ENCODE data around the gene OR6C2. TPM values are rescaled to one million over a fixed set of nuclear protein-coding genes. Genes with fewer than 3 reads are reported as not detected.
"Not testable (repeated sequence)": the region's sequence is repeated elsewhere in the genome, so short reads cannot be mapped to it uniquely, and the experiment has no call there.

The OR6C2 gene
- total RNA-seq: not detected in 2 replicates

GRCh38 chr12:55443776-55444175 is at the start of gene OR6C2:
Gene OR6C2, plus strand, starts transcription at chr12:55444076. Its CDS starts 8,138 bp downstream, at chr12:55452214.
- no peaks in the 10 kb centered on the region for H3K4me1 ChIP-seq (ENCODE audit: insufficient read depth, low read length)
- H3K4me3 ChIP-seq (ENCODE audit: insufficient read depth, low read length): no peak within 1 kb of the TSS
- H3K36me3 ChIP-seq (ENCODE audit: insufficient read depth, low read length): no peaks in the 10 kb centered on the region
- H3K27ac ChIP-seq (ENCODE audit: low read depth, low read length): no peak within 1 kb of the TSS
- no peaks in the 10 kb centered on the region for H3K9me3 ChIP-seq (ENCODE audit: low read depth, low read length)
- H2AFZ ChIP-seq (ENCODE audit: low read length): no peak within 1 kb of the TSS
- no peak for DNase-seq (ENCODE audit: insufficient read length, low spot score, missing footprints)
- no peaks in the 10 kb centered on the region for H4K20me1 ChIP-seq (ENCODE audit: insufficient read depth, low read length)
- TF ChIP-seq, protein P1, sequence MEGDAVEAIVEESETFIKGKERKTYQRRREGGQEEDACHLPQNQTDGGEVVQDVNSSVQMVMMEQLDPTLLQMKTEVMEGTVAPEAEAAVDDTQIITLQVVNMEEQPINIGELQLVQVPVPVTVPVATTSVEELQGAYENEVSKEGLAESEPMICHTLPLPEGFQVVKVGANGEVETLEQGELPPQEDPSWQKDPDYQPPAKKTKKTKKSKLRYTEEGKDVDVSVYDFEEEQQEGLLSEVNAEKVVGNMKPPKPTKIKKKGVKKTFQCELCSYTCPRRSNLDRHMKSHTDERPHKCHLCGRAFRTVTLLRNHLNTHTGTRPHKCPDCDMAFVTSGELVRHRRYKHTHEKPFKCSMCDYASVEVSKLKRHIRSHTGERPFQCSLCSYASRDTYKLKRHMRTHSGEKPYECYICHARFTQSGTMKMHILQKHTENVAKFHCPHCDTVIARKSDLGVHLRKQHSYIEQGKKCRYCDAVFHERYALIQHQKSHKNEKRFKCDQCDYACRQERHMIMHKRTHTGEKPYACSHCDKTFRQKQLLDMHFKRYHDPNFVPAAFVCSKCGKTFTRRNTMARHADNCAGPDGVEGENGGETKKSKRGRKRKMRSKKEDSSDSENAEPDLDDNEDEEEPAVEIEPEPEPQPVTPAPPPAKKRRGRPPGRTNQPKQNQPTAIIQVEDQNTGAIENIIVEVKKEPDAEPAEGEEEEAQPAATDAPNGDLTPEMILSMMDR (IDR thresholded peaks at IDR 0.05; ENCODE audit: extremely low read depth, low read depth, low read length): no peak
- no peak within 1 kb of the TSS for H3K4me2 ChIP-seq (ENCODE audit: insufficient read depth, low read length)
- H3K79me2 ChIP-seq (ENCODE audit: insufficient read depth, low read length): no peaks in the 10 kb centered on the region
- no peaks in the 10 kb centered on the region for H3K27me3 ChIP-seq (ENCODE audit: insufficient read depth, low read length)

GRCh38 chr12:55396326-55396725 is 47.5 kb upstream of the OR6C2 start:
- Histone ChIP-seq H3K27ac (ENCODE audit: low read depth, low read length) (no peak overlapping the region), H3K79me2 (ENCODE audit: insufficient read depth, low read length) (no peaks in the 10 kb centered on the region), H3K9me3 (ENCODE audit: low read depth, low read length) (no peaks in the 10 kb centered on the region), H3K4me2 (ENCODE audit: insufficient read depth, low read length) (no peak overlapping the region), H4K20me1 (ENCODE audit: insufficient read depth, low read length) (no peaks in the 10 kb centered on the region), H3K4me3 (ENCODE audit: insufficient read depth, low read length) (no peak overlapping the region), H2AFZ (ENCODE audit: low read length) (no peak overlapping the region), H3K27me3 (ENCODE audit: insufficient read depth, low read length) (no peaks in the 10 kb centered on the region), H3K36me3 (ENCODE audit: insufficient read depth, low read length) (no peaks in the 10 kb centered on the region), H3K4me1 (ENCODE audit: insufficient read depth, low read length) (no peaks in the 10 kb centered on the region)
- DNase-seq (ENCODE audit: insufficient read length, low spot score, missing footprints): no peak
- TF ChIP-seq, protein P1 (IDR thresholded peaks at IDR 0.05; ENCODE audit: extremely low read depth, low read depth, low read length): no peak

DNA sequence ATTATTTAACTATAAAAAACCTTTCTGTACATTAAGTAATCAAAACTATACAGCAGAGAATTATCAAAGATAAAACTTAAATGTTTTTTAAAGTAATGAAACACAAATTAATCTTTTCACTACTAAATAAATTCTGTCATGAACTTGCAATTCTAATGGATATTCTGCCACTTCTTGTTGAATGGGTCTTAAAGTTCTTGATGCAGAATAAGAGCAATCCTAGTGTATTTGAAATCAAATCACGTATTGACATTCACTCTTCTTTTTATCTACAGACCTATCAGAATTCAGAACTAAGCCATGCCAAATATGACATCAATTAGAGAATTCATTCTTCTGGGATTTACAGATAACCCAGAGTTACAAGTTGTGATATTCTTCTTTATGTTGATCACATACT is 43.6 kb upstream of the OR6C2 start, which contains the start of gene OR6C65:
Gene OR6C65 (plus strand): TSS at position 301 of the 400 bp plus-strand sequence. CDS start 0 bp downstream, at position 301.
- no peaks in the 10 kb centered on the region for H3K27me3 ChIP-seq (ENCODE audit: insufficient read depth, low read length)
- H3K4me1 ChIP-seq (ENCODE audit: insufficient read depth, low read length): no peaks in the 10 kb centered on the region
- no peak within 1 kb of the TSS for H3K4me3 ChIP-seq (ENCODE audit: insufficient read depth, low read length)
- DNase-seq (ENCODE audit: insufficient read length, low spot score, missing footprints): no peak
- H4K20me1 ChIP-seq (ENCODE audit: insufficient read depth, low read length): no peaks in the 10 kb centered on the region
- H2AFZ ChIP-seq (ENCODE audit: low read length): no peak within 1 kb of the TSS
- H3K79me2 ChIP-seq (ENCODE audit: insufficient read depth, low read length): no peaks in the 10 kb centered on the region
- no peak within 1 kb of the TSS for H3K4me2 ChIP-seq (ENCODE audit: insufficient read depth, low read length)
- TF ChIP-seq, protein P1 (IDR thresholded peaks at IDR 0.05; ENCODE audit: extremely low read depth, low read depth, low read length): no peak
- H3K27ac ChIP-seq (ENCODE audit: low read depth, low read length): no peak within 1 kb of the TSS
- no peaks in the 10 kb centered on the region for H3K36me3 ChIP-seq (ENCODE audit: insufficient read depth, low read length)
- H3K9me3 ChIP-seq (ENCODE audit: low read depth, low read length): no peaks in the 10 kb centered on the region

- Histone ChIP-seq H3K4me2 (ENCODE audit: insufficient read depth, low read length) (no peak overlapping the region), H3K36me3 (ENCODE audit: insufficient read depth, low read length) (no peaks in the 10 kb centered on the region), H2AFZ (ENCODE audit: low read length) (no peak overlapping the region), H3K4me1 (ENCODE audit: insufficient read depth, low read length) (no peaks in the 10 kb centered on the region), H3K27me3 (ENCODE audit: insufficient read depth, low read length) (no peaks in the 10 kb centered on the region), H3K4me3 (ENCODE audit: insufficient read depth, low read length) (no peak overlapping the region), H3K79me2 (ENCODE audit: insufficient read depth, low read length) (no peaks in the 10 kb centered on the region), H3K9me3 (ENCODE audit: low read depth, low read length) (no peaks in the 10 kb centered on the region), H4K20me1 (ENCODE audit: insufficient read depth, low read length) (no peaks in the 10 kb centered on the region), H3K27ac (ENCODE audit: low read depth, low read length) (no peak overlapping the region)
- TF ChIP-seq, protein P1 (IDR thresholded peaks at IDR 0.05; ENCODE audit: extremely low read depth, low read depth, low read length): no peak
- DNase-seq (ENCODE audit: insufficient read length, low spot score, missing footprints): no peak
These were observed 36.0 kb upstream of the OR6C2 start for GRCh38 chr12:55407866-55408265.

DNA sequence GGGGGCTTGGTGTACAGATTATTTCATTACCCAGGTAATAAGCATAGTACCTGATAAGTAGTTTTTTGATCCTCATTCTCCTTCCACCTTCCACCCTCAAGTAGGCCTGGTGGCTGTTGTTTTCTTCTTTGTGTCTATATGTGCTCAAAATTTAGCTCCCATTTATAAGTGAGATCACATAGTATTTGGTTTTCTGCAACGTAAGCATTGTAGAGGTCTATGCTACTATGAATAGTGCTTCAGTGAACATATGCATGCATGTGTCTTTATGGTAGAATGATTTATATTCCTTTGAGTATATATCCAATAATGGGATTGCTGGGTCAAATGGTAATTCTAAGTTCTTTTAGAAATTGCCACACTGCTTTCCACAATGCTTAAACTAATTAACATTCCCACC is 34.7 kb upstream of the OR6C2 start:
- not testable (repeated sequence) for H3K27ac ChIP-seq (ENCODE audit: low read depth, low read length); H3K27me3 ChIP-seq (ENCODE audit: insufficient read depth, low read length); H4K20me1 ChIP-seq (ENCODE audit: insufficient read depth, low read length); H3K79me2 ChIP-seq (ENCODE audit: insufficient read depth, low read length); H2AFZ ChIP-seq (ENCODE audit: low read length); H3K4me1 ChIP-seq (ENCODE audit: insufficient read depth, low read length); H3K9me3 ChIP-seq (ENCODE audit: low read depth, low read length); H3K4me2 ChIP-seq (ENCODE audit: insufficient read depth, low read length); H3K36me3 ChIP-seq (ENCODE audit: insufficient read depth, low read length); H3K4me3 ChIP-seq (ENCODE audit: insufficient read depth, low read length); DNase-seq (ENCODE audit: insufficient read length, low spot score, missing footprints)

DNA sequence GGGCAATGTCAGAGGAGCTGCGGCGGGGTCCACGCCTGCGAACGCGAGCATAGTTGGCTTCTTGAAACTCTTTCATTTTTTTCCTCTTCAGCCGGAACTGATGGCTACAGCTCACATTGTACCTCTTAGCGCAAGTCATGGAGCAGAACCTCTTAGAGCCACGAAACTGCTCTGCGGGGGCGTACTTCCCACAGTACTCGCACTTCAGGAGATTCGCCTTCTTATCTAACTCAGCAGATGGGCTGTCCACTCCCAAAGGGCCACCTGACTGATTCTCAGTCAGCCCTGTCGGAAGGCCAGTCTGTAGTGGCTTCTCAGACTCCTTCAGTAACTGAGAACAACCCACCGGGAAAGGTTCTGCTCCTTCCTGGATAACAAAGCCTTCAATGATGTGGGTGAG is 31.7 kb upstream of the OR6C2 start:
- H3K27me3 ChIP-seq (ENCODE audit: insufficient read depth, low read length); H3K9me3 ChIP-seq (ENCODE audit: low read depth, low read length); H3K4me1 ChIP-seq (ENCODE audit: insufficient read depth, low read length); H2AFZ ChIP-seq (ENCODE audit: low read length); H3K27ac ChIP-seq (ENCODE audit: low read depth, low read length); H4K20me1 ChIP-seq (ENCODE audit: insufficient read depth, low read length); H3K4me2 ChIP-seq (ENCODE audit: insufficient read depth, low read length); H3K4me3 ChIP-seq (ENCODE audit: insufficient read depth, low read length); H3K36me3 ChIP-seq (ENCODE audit: insufficient read depth, low read length); H3K79me2 ChIP-seq (ENCODE audit: insufficient read depth, low read length); DNase-seq (ENCODE audit: insufficient read length, low spot score, missing footprints): not testable (repeated sequence)
